Nucleus accumbens (tissue), 56 donors: Measurements from ENCODE around the gene LIFR.
"Not testable (repeated sequence)": the region's sequence is repeated elsewhere in the genome, so short reads cannot be mapped to it uniquely, and the experiment has no call there.

Experiments
- DNase-seq, 56 donors: peaks; one replicate each; lab custom pipeline; 2025; lab: John Stamatoyannopoulos, UW

LIFR gene

DNA sequence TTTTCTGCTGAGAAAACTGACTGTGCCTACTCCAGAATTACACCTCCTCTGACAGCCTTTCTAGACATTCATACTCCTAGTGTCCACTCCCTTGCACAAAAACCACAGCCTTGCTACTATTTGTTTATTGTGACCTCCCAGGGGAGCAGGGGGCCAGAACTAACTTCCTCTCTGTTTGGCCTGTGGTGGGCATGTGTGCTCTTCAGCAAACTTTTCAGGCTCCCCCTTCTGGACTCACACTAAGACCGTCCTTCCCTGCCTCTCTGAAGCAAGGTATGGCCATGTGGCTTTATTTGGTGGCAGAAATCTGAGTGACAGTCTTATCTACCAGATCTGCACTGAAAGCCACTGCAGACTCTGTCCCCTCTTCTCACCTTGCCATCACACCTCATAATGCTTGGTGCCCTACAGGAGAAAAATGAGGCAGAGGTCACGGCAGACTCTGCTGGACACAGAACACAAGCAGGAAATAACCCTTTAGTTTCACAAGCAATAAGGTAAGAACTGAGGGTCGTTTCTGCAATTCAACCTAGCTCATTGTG is 28.2 kb downstream of the LIFR start:
- DNase-seq: no peak

DNA sequence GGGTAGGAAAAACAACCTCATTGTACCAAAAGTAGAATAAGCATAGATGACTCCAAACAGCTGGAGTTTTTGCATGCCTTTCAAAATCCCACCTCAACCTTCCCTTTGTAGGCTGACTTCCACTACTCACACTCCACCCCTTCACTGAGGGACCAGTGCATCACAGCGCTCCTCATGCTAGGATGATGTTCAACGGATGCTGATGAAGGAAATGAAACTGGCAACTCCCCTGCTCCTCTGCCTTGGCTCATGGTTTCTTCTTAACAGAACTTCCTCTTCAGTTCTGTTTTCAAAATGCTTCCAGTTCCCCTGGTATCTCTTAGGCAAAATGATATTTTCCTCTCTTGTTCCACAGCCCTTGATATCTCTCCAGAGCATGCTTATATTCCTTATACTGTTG is 29.0 kb downstream of the LIFR start:
- no peak for DNase-seq

DNA sequence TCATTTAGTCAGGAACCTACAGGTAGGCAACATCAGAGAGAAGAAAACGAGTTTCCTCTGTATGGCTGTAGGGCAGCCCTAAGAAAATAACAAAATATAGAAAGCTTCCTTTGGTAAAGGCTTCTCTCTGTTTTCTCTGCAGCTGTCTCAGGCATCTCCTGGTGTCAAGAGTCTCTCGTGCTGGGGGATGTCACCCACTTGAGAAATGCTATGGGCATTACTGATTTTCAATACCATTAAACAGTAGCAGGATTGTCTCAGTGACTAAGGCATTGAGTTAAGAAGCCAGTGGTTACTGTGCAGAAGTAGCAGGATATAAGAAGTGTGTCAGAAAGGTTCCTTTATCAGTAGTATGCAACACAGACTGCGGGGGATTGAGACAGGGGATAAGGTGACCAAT is 32.4 kb downstream of the LIFR start:
- DNase-seq: no peak

DNA sequence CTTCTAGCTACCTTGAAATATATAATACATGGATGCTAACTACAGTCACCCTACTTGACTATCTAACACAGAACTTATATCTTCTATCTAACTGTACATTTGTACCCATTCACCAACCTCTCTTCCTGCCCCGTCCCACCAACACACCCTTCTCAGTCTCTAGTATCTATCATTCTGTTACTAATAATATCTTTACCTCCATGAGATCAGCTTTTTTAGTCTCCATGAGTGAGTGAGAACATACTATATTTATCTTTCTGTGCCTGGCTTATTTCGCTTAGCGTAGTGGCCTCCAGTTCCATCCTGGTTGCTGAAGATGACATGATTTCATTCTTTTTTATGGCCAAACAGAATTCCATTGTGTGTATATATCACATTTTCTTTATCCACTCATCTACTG is 37.0 kb downstream of the LIFR start:
- DNase-seq: no peak

DNA sequence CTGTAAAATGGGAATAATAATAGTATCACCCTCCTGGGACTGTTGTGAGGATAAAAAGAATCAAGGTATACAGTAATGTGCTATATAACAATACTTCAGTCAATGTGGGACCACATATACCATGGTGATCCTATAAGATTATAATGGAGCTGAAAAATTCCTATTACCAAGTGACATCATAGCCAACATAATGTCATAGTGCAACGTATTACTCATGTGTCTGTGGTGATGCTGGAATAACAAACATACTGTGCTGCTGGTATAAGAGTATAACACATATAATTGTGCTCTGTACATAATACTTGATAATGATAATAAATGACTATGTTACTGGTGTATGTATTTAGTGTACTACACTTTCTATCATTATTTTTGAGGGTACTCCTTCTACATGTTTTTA is 38.1 kb downstream of the LIFR start:
- DNase-seq: no peak

DNA sequence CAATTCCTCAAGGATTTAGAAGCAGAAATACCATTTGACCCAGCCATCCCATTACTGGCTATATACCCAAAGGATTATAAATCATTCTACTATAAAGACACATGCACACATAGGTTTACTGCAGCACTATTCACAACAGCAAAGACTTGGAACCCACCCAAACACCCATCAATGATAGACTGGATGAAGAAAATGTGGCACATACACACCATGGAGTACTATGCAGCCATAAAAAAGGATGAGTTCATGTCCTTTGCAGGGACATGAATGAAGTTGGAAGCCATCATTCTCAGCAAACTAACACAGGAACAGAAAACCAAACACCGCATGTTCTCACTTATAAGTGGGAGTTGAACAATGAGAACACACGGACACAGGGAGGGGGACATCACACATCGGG is 39.8 kb downstream of the LIFR start:
- DNase-seq: not testable (repeated sequence)

DNA sequence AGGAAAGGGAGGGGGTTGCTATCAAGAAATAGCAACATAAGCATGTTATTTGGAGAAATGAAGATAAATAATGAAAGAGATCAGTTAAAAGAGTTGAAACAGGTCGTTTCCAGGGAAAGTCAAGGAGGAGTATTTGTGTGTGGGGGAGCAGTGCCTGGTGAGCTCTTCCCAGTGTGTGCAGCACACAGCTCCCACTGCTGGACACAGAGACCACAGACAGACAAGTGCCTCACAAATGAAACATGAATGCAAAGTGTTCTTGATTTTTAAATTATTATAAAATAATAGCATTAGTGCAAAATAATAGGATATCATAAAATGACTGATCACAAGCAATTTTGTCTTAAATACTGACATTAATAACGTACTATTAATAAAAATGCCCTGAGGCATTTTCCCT is 40.8 kb downstream of the LIFR start:
- DNase-seq: no peak

DNA sequence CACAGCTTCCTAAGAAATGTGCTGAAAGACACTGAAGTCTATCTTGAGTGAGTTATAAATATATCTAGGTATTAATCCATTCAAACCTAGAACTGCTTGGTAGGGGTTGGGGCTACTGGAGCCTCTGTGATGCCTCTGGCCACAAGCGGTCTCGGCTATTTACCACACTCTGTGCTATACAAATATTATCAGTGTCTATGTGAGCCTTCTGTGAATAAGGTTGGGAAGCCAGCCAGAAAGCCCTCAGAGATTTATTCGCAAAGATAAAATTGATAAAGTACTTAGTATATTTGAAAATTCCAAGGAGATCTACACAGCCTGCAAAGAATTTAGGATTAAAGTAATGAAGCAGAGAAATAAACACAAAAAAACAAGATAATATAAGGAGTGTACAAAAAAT is 41.4 kb downstream of the LIFR start:
- DNase-seq: no peak

DNA sequence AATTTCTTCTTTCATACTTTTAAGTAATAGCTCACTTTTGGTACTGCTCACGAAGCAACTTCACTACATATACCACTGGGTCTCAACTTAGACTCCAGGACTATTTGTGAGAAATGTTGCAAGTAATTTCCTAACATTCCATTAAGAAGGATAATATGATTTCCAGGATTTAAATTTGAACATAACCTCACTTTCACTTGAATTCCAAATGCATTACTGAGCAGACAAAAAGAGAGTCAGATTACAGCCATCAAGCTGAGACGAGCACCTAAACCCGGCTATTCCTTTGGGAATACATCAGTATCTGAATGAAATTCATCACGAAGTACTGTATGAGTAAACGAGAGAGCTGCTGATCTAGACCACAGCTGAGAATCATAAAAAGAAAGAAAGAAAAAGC is 47.3 kb downstream of the LIFR start:
- no peak for DNase-seq

DNA sequence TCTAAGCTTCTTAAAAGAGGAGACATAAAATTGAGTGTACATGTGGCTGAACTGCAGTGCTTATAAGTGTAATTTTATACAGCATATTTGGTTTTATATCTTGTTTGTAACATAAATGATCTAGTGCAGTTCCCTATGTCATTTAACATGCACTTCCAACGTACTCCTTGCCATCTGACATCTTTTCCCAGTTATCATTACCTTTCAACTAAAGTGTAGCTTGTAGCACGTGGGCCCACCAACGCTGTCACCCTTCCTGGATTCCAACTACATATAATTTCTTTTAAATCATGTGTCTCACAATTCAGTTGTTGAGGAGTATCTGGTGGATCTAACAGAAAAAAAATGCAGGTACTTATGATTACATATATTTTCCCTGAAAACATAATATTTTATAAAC is 50.1 kb downstream of the LIFR start:
- DNase-seq: no peak

DNA sequence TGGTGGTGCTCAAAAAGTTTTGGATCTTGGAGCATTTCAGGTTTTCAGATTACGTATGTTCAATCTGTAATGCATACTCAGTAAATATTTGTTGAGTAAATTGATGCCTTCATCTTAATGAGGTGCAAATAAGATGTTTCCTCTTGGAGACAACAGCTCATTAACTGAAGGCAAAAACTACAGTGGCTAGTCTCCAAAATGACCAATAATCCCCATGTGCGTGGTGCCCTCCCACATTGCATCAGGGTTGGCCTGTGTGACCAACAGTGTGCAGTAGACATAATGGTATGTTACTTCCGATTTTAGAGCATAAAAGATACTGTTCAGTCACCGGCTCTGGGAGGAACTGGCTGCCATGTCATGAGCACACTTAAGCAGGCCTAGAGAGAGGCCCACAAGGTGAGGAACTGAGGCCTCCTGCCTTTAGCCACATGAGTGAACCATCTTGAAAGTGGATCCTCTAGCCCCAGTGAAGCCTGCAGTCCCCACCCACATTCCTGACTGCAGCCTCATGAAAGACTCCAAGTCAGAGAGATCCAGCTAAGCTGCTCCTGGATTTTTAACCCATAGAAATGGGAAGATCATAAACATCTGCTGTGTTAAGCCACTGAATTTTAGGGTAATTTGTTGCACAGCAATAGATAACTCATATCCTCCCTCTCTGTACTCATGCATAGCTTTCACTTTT is 55.7 kb downstream of the LIFR start:
- DNase-seq: no peak

DNA sequence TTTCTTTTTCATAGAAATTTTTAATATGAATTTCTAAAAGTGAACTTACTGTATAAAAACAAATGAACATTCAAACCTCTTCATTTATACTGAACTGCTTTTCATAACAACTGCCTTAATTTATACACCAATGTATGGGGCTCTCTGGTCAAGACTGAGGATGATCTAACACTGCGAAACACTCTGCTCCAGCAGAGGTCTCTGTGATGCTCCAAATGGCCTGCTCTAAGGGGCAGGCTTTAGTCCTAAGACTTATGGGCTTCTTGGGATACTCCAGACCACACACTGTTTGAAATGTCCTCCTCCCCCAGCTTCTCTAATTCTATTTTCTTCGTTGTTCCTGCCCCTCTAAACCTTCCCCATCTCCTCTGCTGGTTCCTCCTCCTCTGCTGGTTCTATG is 58.5 kb downstream of the LIFR start:
- DNase-seq: peak in 2 of 56 donors; percentile 7 to 14

DNA sequence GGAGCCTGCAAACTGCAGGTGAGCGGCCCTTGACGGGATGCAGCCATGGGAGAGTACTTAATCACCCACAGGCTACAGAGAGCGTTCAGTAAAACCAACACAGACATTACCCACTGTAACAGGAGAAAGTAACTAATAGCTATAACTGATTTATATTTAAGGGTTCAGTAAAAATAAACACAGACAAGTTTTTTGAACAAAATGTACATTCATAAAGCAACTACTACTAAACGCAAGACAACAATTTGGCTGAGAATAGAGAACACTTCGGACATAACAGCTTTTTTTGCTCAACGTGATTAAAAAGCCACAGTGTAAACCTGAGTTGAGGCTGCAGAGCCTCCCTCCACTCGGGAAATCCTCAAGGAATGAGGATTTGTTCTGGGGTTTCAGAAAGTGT is 61.7 kb downstream of the LIFR start:
- DNase-seq: no peak

DNA sequence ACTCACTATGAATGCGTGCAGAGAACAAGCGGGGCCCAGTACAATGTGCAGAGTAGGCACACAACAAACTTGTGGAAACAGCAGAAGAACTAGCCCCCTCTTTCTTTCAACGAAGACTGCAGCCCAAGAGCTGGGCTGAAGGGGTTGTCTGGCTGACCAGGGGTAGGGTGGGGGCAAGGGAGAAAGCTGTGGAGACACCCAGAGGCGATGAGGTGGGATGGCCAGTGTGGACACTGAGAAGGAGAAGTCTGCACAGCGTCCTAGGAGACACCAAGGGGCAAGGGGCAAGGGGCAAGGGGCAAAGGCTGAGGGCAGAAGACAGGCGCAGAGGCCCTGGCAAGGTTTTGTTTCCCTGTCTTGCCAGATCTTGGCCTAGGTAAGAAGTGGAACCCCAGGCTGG is 62.3 kb downstream of the LIFR start:
- no peak for DNase-seq

DNA sequence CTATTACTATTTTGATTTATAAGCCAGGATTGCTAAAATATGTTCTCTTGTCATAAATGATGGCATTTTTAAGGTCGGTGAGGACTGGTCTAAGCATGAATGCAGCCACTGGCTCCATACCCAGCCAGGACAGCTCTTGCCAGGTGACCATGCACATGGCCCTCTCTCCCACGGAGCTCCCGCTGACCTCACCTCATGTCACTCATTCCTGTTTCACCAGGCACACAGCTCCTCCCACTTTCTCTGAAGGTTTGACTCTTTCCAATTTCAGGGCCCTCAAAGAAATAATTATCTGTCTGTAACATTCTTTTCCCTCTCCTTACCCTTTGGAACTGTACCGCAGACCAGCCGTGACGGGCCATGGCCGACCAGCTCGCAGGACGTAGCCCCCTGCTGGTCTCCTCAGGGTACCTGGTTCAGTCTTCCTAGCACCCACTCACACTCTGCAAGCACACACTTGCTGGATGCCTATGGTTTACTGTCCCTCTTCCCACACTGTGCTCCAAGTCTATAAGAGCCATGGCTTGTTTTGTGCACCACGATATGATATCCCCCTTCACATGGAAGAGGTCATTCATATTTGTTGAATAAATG is 72.5 kb downstream of the LIFR start:
- no peak for DNase-seq

DNA sequence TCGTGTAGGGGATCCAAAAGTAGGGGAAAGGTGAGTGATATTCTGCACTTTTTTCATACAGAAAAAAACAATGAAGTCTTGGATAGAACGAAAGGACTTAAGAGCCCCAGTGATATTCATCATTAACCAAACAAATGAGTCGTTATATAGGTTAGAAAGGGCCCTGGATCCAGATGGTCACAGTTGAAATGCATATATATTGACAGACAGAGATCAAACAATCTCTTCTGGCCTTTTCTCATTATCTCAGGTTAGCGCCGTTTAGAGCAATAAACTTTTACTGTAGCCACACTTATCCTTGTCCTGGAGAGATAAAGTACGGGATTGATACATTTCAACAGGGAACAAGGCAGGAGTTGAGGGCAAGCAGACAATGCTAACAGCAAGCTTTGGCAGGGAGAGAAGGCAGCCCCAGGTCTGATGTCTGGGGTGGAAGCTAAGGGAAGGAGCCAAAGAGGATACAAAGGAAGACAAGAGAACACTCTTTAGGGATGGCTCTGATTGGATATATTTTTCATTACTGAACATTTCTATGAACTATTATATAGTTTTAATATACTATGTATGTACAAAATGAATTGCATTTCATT is 77.0 kb downstream of the LIFR start:
- DNase-seq: no peak

DNA sequence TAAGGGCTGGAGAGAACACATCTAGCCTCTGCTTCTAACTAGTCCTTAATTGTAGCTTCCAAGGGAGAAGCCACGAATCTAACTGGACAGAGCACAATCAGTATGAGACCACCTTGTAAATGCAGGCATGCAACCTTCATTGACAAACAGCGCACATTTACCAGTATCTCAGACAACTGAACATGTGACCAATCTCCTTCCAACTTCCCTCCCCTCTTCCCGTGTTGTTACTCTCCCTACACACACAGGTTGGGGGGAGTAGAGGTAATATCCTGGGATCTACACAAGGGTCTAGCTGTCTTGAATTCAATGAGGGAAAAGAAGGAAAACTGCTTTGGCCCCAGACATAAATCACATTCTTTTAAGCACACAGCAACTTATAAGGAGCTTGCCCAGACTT is 77.6 kb downstream of the LIFR start:
- DNase-seq: no peak

DNA sequence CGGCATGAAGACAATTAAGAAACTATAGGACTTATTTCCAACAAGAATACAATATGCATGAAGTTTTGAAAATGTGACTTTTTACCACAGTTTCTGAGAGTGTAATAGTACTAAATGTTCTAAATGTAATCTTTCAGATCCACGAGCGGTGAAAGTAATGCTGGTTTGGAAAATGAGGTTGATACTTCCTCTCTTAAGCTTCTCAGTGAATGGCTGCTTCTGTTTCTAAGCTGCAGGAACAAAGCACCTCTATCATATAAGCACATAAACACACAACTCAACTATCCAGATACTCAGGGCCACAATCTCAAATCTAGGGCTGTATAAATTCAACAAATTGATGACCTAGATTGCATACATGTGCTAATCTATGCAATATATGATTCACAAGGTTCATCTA is 78.3 kb downstream of the LIFR start:
- DNase-seq: no peak

DNA sequence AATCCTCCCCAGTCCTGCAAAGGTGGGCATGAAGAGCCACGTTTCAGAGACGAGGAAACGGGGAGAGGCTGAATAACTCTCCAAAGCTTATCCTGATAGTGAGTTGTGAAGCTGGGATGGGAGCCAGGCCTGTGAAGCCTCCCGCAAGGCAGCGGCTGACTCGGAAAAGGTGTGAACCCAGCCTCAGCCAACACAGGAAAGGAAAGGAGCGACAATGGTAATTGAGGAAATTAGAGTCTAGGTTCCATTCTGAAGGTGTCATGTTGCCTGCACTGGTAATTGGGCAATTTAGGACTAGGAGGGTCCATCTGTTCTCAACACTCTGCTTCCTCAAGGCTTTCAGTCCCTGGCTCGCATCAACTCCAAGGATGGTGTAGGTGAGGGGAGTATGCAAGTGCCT is 83.4 kb downstream of the LIFR start:
- no peak for DNase-seq

DNA sequence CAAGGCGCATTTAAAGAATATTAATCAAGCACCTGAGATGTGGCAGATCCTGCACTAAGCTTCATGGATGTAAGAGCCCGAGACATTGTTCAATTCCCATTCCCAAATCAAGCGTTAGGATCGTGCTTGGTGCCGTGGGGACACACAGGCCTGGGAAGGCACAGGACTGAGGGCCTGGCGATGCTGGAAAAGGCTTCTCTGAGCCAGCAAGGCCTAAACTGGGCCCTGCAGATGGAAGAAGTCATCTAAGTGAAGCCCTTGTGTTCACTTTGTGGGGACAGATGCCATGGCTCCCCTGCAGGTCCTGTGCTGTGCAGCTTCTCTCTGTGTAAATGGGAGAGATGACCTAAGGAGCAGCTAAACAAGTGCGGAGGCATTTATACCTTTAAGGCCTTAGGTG is 83.9 kb downstream of the LIFR start:
- DNase-seq: no peak

DNA sequence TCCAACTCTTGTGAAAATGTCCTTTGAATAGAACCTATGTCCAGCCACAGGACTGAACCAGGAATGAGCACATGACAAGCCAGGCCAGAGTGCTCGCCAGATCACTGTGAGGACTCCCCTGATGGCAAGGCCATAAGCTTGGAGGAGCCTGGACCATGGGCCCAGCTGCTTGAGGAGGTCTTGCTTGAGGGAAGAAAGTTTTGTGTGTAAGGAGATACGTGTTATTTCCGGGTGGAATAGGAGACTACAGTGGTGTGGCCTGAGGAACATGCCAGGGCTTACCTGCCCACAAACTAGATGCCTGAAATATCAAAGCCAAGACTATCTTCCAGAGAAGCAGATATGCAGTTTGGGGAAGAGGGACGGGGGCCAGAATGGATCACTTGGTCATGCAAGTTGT is 84.7 kb downstream of the LIFR start:
- no peak for DNase-seq

DNA sequence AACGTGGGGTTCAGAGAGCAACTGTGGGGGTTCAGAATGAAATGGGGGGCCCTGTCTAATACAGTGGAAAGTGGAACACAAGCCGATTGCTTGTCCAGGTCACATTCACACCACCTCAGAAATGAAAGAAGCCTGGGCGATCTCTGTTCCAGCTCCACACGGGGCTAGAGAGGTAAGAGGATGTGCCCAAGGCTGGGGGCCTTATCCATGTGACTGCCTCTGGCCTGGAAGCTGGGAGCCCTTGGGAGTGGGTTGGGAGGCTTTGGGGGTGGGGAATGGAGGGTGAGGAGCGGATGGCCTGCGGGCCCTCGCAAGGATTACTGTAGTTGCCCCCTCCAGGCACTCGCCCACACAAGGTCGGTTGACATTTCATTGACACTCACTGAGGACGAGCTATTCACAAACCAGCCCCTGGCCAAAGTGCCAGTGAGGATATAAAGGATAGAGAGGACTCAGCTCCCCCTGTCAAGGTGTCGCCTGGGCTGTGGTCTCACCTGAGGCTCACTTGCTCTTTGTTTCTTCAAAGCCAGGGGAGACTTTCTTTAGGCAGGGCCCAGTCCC is 86.7 kb downstream of the LIFR start:
- DNase-seq: no peak
